H9 (cell line): ENCODE data around the gene EPGN. TPM values are rescaled to one million over a fixed set of nuclear protein-coding genes. Genes with fewer than 3 reads are reported as not detected.

Source experiments
- DNase-seq: peaks from one replicate; pipeline ENCODE4 v3.0.0-alpha.2; 2017
- H2AFZ ChIP-seq: one replicate; pipeline ENCODE4 v1.6.1; 2013; ENCODE audit warnings: mild to moderate bottlenecking, low read length, control low read depth, moderate library complexity
- H2AK5ac ChIP-seq: 2 replicates; pipeline ENCODE4 v1.6.1; 2013; ENCODE audit warnings: low read length, control low read depth, mixed read lengths; ENCODE audit not compliant: insufficient read length
- H2BK120ac ChIP-seq: one replicate; pipeline ENCODE4 v1.6.1; 2013; ENCODE audit warnings: low read depth, mild to moderate bottlenecking, low read length, control low read depth, inconsistent platforms; ENCODE audit not compliant: poor library complexity, severe bottlenecking
- H2BK12ac ChIP-seq: 2 replicates; pipeline ENCODE4 v1.6.1; 2013; ENCODE audit warnings: low read length, control low read depth, mixed read lengths, low read depth; ENCODE audit not compliant: insufficient read length
- H2BK15ac ChIP-seq: 2 replicates; pipeline ENCODE4 v1.6.1; 2013; ENCODE audit warnings: low read depth, low read length, control low read depth
- H2BK20ac ChIP-seq: one replicate; pipeline ENCODE4 v1.6.1; 2013; ENCODE audit warnings: low read depth, mild to moderate bottlenecking, low read length, control low read depth, inconsistent platforms; ENCODE audit not compliant: poor library complexity, severe bottlenecking
- H2BK5ac ChIP-seq: 2 replicates; pipeline ENCODE4 v1.6.1; 2013; ENCODE audit warnings: low read length, control low read depth, mixed read lengths; ENCODE audit not compliant: insufficient read length
- H3K14ac ChIP-seq: 2 replicates; pipeline ENCODE4 v1.6.1; 2013; ENCODE audit warnings: low read length, control low read depth; ENCODE audit not compliant: insufficient read depth
- H3K18ac ChIP-seq: 2 replicates; pipeline ENCODE4 v1.6.1; 2013; ENCODE audit warnings: low read depth, mild to moderate bottlenecking, mixed read lengths, low read length, control low read depth; ENCODE audit not compliant: insufficient read length
- H3K23ac ChIP-seq: 2 replicates; pipeline ENCODE4 v1.6.1; 2013; ENCODE audit warnings: low read length, control low read depth, mixed read lengths, low read depth; ENCODE audit not compliant: insufficient read length
- H3K23me2 ChIP-seq: 2 replicates; pipeline ENCODE4 v1.6.1; 2013; ENCODE audit warnings: low read depth, mild to moderate bottlenecking, mixed read lengths, low read length, control low read depth; ENCODE audit not compliant: insufficient read length, poor library complexity, severe bottlenecking
- H3K27ac ChIP-seq: 2 replicates; pipeline ENCODE4 v1.5.1; 2013; ENCODE audit warnings: low read length, control low read depth, mixed read lengths, low read depth; ENCODE audit not compliant: insufficient read length
- H3K27me3 ChIP-seq: 2 replicates; pipeline ENCODE4 v1.6.1; 2013; ENCODE audit warnings: low read length, control low read depth, inconsistent platforms; ENCODE audit not compliant: insufficient read depth
- H3K4ac ChIP-seq: 2 replicates; pipeline ENCODE4 v1.6.1; 2013; ENCODE audit warnings: low read depth, mild to moderate bottlenecking, control low read depth, inconsistent platforms, low read length, moderate library complexity
- H3K4me1 ChIP-seq: 2 replicates; pipeline ENCODE4 v1.6.1; 2013; ENCODE audit warnings: low read length, control low read depth, inconsistent platforms; ENCODE audit not compliant: insufficient read depth
- H3K4me2 ChIP-seq: 2 replicates; pipeline ENCODE4 v1.6.1; 2013; ENCODE audit warnings: low read length, control low read depth, mixed read lengths; ENCODE audit not compliant: insufficient read length, insufficient read depth
- H3K56ac ChIP-seq: 2 replicates; pipeline ENCODE4 v1.6.1; 2013; ENCODE audit warnings: low read depth, mild to moderate bottlenecking, mixed read lengths, low read length, control low read depth; ENCODE audit not compliant: insufficient read length
- H3K79me1 ChIP-seq: 2 replicates; pipeline ENCODE4 v1.6.1; 2013; ENCODE audit warnings: low read depth, mild to moderate bottlenecking, moderate library complexity, low read length, control low read depth, inconsistent platforms; ENCODE audit not compliant: insufficient read depth, poor library complexity, severe bottlenecking
- H3K79me2 ChIP-seq: 2 replicates; pipeline ENCODE4 v1.6.1; 2013; ENCODE audit warnings: low read length, control low read depth, inconsistent platforms; ENCODE audit not compliant: insufficient read depth
- H3K9ac ChIP-seq: 2 replicates; pipeline ENCODE4 v1.6.1; 2013; ENCODE audit warnings: low read length, control low read depth, mixed read lengths; ENCODE audit not compliant: insufficient read length; ENCODE audit errors: extremely low read depth
- H3K9me3 ChIP-seq: one replicate; pipeline ENCODE4 v1.6.1; 2013; ENCODE audit warnings: low read depth, low read length, inconsistent platforms; ENCODE audit not compliant: control insufficient read depth
- H3T11ph ChIP-seq: one replicate; pipeline ENCODE4 v1.6.1; 2013; ENCODE audit warnings: mild to moderate bottlenecking, low read length, control low read depth, inconsistent platforms
- H4K20me1 ChIP-seq: one replicate; pipeline ENCODE4 v1.6.1; 2013; ENCODE audit not compliant: control insufficient read depth, insufficient read length, insufficient read depth
- H4K5ac ChIP-seq: 2 replicates; pipeline ENCODE4 v1.6.1; 2013; ENCODE audit warnings: low read depth, mild to moderate bottlenecking, mixed read lengths, low read length, control low read depth; ENCODE audit not compliant: insufficient read length
- H4K8ac ChIP-seq: replicated peaks from 2 replicates; pipeline ENCODE4 v1.6.1; 2013; ENCODE audit warnings: low read length, control low read depth, mixed read lengths, low read depth; ENCODE audit not compliant: insufficient read length
- H4K91ac ChIP-seq: 2 replicates; pipeline ENCODE4 v1.6.1; 2013; ENCODE audit warnings: low read depth, mild to moderate bottlenecking, moderate library complexity, mixed read lengths, low read length, control low read depth; ENCODE audit not compliant: insufficient read length
- H3K27ac Mint-ChIP-seq, 3 experiments: 2 replicates in 2 of 3; 3 replicates in 1 of 3; pipeline ENCODE4 v1.8.0; 2020 to 2021; ENCODE audit warnings: mixed read lengths in 3 of 3, mild to moderate bottlenecking in 1 of 3, moderate library complexity in 1 of 3
- H3K27me3 Mint-ChIP-seq: 2 replicates; pipeline ENCODE4 v1.8.0; 2021; ENCODE audit warnings: low read depth, mild to moderate bottlenecking, moderate library complexity, mixed read lengths
- H3K36me3 Mint-ChIP-seq, 3 experiments: 2 replicates in 2 of 3; 3 replicates in 1 of 3; pipeline ENCODE4 v1.8.0; 2020 to 2021; ENCODE audit warnings: low read depth in 3 of 3, mixed read lengths in 3 of 3; ENCODE audit not compliant: insufficient read depth in 1 of 3
- H3K4me1 Mint-ChIP-seq, 2 experiments: 2 replicates each; pipeline ENCODE4 v1.8.0; 2020; ENCODE audit warnings: mixed read lengths in 2 of 2
- H3K4me3 Mint-ChIP-seq, 2 experiments: 2 replicates in 1 of 2; 3 replicates in 1 of 2; pipeline ENCODE4 v1.8.0; 2020 to 2021; ENCODE audit warnings: mild to moderate bottlenecking in 2 of 2, mixed read lengths in 2 of 2, moderate library complexity in 1 of 2
- H3K9me3 Mint-ChIP-seq, 2 experiments: 2 replicates in 1 of 2; 3 replicates in 1 of 2; pipeline ENCODE4 v1.8.0; 2020; ENCODE audit warnings: mild to moderate bottlenecking in 2 of 2, mixed read lengths in 2 of 2, moderate library complexity in 1 of 2
- CTCF ChIP-seq: fragments of 200-600 bp; sonication (generic); conservative IDR thresholded peaks from 3 replicates; pipeline ENCODE4 v1.8.0; 2021; ENCODE audit warnings: antibody characterized with exemption, mild to moderate bottlenecking
- total RNA-seq: library from RNA; stranded (reverse); gene quantifications from 2 replicates; pipeline ENCODE4 v1.2.1, GENCODE V29; 2021

EPGN gene
- total RNA-seq, 1 experiment from 2014 or later: not detected

- no peak overlapping the region for H3K4me2 ChIP-seq
- no peaks in the 10 kb centered on the region for H4K20me1 ChIP-seq
- H3K4me1 ChIP-seq: no peaks in the 10 kb centered on the region
- no peak overlapping the region for H2BK20ac ChIP-seq
- Mint-ChIP-seq H3K4me1 (no peaks in the 10 kb centered on the region), H3K9me3 (no peaks in the 10 kb centered on the region), H3K36me3 (no peaks in the 10 kb centered on the region), H3K27ac (no peak overlapping the region), H3K4me3 (no peak overlapping the region), H3K27me3 (no peaks in the 10 kb centered on the region)
- H3K14ac ChIP-seq: no peak overlapping the region
- no peak overlapping the region for H3T11ph ChIP-seq
- no peak for TF ChIP-seq CTCF
- H2BK5ac ChIP-seq: no peak overlapping the region
- H3K4ac ChIP-seq: no peak overlapping the region
- no peaks in the 10 kb centered on the region for H3K23me2 ChIP-seq
- no peak overlapping the region for H4K91ac ChIP-seq
- no peaks in the 10 kb centered on the region for H3K27me3 ChIP-seq
- H2BK12ac ChIP-seq: no peak overlapping the region
- no peak overlapping the region for H2AK5ac ChIP-seq
- no peak overlapping the region for H3K23ac ChIP-seq
- no peaks in the 10 kb centered on the region for H3K9me3 ChIP-seq
- no peak overlapping the region for H2BK15ac ChIP-seq
- no peak overlapping the region for H4K8ac ChIP-seq
- H3K56ac ChIP-seq: no peak overlapping the region
- H3K27ac ChIP-seq: no peak overlapping the region
- no peak overlapping the region for H2BK120ac ChIP-seq
- H3K79me1 ChIP-seq: no peaks in the 10 kb centered on the region
- no peak for DNase-seq
- no peak overlapping the region for H2AFZ ChIP-seq
- no peaks in the 10 kb centered on the region for H3K79me2 ChIP-seq
- H3K18ac ChIP-seq: no peak overlapping the region
- no peak overlapping the region for H4K5ac ChIP-seq
- H3K9ac ChIP-seq: no peak overlapping the region
Measured at GRCh38 chr4:74267998-74268606, 40.2 kb upstream of the EPGN start.
